HG02885 (cell line): Measurements from ENCODE around the gene TICRR.
A peak's percentile ranks its signal among the peaks of the same experiment; 100 is the strongest.
"Not testable (repeated sequence)": the region's sequence is repeated elsewhere in the genome, so short reads cannot be mapped to it uniquely, and the experiment has no call there.

Experiments
- ATAC-seq: cut with Tn5 transposase; IDR thresholded peaks from one replicate; pipeline ENCODE4 v1.9.1; 2021; ENCODE audit warnings: mild to moderate bottlenecking; ENCODE audit not compliant: unreplicated experiment, poor library complexity

Gene TICRR, protein sequence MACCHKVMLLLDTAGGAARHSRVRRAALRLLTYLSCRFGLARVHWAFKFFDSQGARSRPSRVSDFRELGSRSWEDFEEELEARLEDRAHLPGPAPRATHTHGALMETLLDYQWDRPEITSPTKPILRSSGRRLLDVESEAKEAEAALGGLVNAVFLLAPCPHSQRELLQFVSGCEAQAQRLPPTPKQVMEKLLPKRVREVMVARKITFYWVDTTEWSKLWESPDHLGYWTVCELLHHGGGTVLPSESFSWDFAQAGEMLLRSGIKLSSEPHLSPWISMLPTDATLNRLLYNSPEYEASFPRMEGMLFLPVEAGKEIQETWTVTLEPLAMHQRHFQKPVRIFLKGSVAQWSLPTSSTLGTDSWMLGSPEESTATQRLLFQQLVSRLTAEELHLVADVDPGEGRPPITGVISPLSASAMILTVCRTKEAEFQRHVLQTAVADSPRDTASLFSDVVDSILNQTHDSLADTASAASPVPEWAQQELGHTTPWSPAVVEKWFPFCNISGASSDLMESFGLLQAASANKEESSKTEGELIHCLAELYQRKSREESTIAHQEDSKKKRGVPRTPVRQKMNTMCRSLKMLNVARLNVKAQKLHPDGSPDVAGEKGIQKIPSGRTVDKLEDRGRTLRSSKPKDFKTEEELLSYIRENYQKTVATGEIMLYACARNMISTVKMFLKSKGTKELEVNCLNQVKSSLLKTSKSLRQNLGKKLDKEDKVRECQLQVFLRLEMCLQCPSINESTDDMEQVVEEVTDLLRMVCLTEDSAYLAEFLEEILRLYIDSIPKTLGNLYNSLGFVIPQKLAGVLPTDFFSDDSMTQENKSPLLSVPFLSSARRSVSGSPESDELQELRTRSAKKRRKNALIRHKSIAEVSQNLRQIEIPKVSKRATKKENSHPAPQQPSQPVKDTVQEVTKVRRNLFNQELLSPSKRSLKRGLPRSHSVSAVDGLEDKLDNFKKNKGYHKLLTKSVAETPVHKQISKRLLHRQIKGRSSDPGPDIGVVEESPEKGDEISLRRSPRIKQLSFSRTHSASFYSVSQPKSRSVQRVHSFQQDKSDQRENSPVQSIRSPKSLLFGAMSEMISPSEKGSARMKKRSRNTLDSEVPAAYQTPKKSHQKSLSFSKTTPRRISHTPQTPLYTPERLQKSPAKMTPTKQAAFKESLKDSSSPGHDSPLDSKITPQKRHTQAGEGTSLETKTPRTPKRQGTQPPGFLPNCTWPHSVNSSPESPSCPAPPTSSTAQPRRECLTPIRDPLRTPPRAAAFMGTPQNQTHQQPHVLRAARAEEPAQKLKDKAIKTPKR (N-terminal part only)

DNA sequence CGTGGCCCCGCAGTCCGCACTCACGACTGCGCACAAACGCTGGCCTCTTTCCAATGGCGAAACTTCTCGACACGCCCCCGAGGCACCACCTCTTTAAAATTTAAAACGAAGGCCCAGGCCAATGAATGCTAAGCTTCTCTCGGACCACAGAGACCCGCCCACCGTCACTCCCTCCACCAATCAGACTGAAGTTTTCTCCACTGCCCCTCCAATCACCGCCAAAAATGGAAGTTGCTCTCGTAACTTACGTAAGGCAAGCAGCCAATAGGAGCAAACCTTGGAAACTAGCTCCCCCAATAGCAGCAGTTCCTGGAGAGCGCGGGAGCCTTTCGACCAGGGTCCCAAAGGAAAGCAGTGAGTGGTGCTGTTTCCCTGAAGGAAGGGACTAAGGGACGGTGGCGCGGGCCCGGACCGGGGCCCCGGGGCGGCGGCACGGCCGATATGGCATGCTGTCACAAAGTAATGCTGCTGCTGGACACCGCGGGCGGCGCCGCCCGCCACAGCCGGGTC lies at the start of gene TICRR:
Gene TICRR (plus strand): TSS at position 324 of the 510 bp plus-strand sequence. CDS start 118 bp downstream, at position 442.
- ATAC-seq, result peak; percentile 94

DNA sequence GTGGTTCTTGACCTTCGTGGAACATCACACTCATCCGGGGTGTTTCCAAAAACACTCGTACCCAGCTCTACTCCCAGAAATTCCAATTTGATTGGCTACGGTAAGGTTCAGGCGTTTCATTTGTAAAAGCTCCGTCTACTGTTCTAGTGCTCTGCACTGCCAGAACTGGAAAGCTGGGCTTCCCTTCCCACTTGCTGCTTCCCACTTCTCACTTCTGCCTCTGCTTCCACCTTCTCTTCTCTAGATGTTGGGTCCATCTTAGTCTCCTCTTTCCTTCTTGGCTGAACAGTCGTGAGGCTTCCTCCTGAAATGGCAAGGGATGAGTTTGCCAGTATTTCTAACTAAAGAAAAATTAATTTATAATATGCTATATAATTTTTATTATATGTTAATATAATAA lies 49.1 kb upstream of the TICRR start:
- ATAC-seq, result no peak

DNA sequence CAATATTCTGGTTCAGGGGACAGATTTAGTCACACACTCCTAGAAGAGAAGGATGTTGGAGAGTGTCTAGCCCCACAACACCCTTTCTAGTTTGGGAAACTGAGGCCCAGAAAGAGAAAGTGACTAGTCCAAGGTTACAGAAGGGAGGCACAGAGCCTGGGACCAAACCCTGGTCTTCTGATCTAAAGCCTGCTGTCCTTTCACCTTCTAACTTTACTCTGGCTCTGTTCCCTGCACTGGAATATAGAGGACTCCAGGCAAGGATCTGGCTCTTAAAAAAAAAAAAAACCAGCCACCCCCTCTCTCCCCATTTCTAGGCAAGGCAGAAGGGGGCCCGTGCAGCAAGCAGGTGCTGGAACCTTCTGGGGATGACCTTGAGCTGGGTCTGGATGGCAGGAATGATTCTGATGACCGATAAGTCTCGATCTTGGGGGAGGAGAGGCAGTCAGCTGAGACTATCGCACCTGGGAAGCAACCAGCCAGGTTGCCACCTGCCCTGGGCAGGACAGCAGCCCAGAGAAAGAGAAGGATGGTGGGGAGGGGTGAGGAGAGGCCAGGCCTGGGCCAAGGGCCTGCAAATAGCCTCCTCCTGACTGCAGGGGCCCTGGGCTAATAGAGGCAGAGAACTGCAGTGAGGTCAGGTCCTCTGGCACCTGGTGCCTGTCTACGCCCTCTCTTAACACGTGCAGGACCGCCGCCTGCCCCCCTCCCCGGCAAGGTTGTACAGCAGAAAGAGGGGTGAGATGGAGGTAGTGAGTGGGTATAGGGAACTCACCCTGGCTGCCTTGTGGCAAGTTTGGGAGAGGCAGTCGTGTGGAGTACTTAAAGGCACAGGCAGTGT lies 48.4 kb upstream of the TICRR start:
- ATAC-seq, result no peak

DNA sequence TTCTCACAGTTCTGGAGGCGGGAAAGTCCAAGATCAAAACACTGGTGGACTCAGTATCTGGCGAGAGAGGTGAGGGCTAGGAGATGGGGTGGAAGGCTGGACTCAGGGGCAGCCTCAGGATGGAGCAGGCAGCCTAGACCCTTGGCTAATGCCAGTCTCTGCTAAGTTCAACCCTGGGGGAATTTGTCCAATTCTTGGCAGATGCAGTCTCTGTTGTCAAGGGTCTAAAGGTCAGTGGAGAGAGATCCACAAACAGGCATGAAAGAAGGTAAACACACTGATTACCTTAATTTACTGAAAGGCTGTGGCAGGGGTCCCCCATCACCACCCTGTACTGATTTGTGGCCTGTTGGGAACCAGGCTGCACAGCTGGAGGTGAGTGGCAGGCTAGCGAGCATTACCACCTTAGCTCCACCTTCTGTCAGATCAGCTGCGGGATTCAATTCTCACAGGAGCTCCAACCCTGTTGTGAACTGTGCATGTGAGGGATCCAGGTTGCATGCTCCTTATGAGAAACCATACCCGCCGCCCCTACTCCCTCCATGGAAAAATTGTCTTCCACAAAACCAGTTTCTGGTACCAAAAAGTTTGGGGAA lies 46.4 kb upstream of the TICRR start:
- no peak for ATAC-seq

DNA sequence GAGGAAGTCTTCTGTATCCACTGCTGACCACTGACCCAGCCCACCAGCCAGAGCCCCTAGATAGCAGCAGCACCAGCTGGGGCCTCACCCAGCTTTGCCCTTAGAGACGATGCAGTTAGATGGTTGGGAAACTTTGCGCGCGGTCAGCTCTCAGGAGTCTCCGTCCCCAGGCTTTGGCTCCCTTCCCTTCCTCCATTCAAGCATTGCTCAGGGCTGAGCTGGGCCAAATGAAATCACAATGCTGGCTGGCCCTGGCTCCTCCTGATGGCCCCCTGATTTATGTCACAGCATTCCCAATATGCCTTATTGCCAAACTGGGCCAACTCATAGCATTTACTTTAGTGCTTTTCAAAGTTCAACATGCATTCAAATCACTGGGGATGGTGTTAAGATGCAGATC lies 44.3 kb upstream of the TICRR start:
- ATAC-seq, result no peak

DNA sequence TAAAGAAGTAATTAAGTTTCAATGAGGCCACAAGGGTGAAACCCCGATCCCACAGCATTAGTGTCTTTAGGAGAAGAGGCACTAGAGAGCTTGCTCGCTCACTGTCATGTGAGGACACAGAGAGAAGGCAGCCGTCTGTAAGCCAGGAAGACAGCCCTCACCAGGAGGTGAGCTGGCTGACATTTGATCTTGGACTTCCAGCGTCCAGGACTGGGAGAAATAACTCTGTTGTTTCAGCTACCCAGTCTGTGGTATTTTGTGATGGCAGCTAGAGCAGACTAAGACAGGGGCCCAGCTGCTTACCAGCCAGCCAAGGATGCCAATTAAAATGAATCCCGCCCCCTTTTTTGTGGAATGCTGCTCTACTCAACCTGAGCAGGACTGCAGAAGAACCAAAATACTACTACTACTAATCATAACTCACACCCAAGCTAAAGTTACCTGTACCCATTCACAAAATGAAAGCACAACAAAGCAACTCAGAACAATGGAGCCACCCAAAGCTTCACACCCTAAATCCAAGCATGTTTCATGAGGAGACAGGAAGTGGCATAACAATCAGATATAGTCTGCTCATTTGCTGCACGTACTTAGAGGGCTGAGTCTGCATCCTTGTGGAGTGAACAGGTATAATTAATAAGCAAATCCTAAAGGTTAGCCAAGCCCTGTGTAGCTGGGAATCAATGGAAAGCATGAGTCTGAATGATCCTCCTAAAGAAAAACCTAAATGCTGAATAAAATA lies 43.3 kb upstream of the TICRR start:
- ATAC-seq, result no peak

DNA sequence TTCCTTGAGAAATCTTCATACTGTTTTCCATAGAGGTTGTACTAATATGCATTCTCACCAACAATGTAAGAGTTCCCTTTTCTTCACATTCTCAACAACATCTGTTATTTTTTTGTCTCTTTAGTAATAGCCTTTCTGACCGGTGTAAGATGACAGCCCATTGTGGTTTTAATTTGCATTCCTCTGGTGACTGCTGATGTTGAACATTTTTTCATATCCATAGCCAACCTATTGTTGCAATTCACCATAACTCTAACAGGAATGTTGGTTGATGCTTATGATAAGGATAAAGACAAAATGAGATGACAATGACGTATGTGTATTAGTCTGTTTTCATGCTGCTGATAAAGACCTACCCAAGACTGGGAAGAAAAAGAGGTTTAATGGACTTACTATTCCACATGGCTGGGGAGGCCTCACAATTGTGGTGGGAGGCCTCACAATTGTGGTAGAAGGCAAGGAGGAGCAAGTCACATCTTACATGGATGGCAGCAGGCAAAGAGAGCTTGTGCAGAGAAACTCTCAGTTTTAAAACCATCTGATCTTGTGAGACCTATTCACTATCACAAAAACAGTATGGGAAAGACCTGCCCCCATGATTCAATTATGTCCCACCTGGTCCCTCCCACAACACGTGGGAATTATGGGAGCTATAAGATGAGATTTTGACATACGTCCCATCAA lies 41.3 kb upstream of the TICRR start:
- no peak for ATAC-seq

DNA sequence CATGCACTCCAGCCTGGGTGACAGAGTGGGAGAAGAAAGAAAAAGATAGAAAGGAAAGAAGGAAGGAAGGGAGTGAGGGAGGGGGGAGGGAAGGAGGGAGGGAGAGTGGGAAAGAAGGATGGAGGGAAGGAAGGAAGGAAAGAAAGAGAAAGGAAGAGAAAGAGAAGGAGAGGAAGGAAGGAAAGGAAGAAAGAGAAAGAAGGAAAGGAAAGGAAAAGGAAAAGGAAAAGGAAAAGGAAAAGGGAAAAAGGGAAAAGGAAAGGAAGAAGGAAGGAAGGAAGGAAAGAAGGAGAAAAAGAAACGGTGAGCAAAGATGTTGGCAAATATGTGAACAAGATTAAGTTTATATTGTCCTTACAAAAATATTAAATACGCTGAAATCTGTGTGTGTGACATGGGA lies 36.2 kb upstream of the TICRR start:
- no peak for ATAC-seq

DNA sequence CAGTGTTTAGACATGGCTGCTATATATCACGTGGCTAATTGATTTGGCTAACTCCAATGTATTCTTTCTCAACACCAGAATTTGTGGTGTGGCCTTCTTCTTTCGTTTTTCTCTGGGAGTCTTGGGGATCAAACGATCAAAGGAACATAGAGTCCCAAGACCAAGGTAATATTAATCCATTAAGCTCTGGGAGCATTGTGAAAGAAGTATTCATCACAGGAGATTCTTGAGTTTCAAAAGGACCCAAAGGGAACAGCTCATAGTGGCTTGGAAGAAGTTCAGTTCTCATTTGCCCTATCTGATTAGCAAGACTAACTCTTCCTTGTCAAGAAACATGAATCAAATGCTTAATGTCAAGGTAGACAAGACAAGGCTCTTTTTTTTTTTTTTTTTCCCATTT lies 32.9 kb upstream of the TICRR start:
- no peak for ATAC-seq

DNA sequence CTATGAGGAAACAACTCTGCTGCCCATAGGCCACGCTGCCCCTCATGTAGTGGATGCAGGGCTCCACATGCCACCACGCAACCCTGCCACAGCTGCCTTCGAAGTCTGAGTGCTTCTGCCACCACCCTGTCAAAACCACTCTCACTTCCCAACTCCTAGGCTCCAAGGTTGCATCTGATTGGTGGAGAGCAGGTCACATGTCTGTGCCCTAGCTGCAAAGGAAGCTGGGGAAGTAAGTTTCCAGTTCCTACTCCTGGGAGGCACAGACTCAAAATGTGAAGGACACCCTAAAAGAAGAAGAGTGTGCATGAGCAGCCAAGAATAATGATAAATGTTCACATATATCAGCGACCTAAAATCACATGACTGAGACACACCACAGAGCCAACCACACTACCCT lies 31.9 kb upstream of the TICRR start:
- no peak for ATAC-seq

DNA sequence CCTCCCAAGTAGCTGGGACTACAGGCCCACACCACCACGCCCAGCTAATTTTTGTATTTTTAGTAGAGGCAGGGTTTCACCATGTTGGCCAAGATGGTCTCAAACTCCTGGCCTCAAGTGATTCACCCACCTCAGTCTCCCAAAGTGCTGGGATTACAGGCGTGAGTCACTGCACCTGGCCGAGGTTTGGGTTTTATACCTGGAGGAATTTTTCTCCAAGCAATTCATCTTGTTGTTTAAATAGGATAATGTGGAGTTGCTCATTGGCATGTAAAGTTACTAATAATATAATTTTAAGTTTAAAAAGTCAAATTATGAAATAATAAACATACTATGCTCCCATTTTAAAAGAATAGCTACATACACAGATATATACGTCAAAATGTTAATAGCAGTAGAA lies 26.1 kb upstream of the TICRR start:
- ATAC-seq, result not testable (repeated sequence)

DNA sequence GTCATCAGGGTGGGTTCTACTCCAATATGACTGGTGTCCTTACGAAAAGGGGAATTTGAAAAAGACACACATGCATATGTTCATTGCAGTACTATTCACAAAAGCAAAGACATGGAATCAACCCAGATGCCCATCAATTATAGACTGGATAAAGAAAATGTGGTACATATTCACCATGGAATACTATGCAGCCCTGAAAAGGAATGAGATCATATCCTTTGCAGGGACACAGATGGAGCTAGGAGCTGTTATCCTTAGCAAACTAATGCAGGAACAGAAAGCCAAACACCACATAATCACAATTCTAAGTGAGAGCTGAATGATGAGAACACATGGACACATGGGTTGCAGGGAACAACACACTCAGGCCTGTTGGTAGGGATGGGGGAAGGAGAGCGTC lies 24.8 kb upstream of the TICRR start:
- ATAC-seq, result no peak

DNA sequence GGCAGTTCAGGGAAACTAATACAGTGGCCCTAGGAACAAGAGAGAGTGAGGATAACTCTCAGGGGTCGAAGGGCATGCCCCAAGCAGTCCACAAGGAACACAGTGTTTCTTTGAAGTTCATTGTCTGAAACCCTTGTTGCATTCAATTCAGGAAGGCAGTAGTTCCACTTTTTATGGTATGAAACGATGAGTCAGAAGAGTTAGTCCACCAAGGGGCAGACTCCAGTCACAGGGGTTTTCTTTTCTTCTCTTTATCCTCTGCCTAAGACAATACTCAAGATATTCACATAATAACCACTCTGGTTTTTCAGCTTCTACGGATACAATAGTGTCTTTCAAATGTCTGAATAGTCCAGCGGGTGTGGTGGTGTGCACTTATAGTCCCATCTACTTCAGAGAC lies 23.7 kb upstream of the TICRR start:
- ATAC-seq, result peak; percentile 52

DNA sequence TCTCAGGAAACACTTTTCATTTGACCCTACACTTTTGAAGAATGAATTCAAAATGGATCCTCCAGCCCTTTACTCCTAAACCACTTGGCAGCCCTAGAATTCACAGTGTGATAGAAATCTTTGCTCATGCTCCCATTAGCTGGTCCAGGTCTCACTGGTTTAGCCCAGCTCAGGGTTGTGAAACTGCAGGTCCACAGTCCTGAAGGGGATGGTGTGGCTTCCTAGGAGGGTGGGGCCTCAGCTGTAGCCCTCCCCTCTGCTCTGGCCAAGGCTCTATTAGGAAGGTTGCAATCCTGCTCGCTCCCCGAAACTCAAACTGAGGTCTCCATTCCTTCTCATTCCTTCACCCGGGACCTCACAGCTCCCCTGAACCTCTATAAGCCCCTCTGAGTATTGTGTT lies 21.6 kb upstream of the TICRR start:
- no peak for ATAC-seq

DNA sequence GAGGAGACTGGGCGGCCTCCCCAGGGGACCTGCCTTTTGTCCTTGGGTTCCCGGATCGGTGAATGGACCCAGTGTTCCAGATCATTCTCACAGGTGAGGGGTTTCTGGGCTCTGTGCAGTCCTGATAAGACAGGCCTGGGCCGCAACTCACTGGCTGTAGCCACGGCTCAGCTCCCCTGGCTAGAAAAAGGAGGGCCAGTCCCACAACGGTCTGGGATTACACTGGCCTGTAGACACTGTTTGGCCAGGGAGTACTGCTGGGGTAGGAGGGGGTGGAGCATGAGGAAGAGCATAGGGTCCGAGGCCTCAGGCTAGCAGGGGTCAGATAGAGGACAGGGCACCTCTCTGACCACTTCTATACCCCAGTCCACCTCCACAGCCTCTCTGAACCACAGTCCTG lies 21.0 kb upstream of the TICRR start:
- no peak for ATAC-seq

DNA sequence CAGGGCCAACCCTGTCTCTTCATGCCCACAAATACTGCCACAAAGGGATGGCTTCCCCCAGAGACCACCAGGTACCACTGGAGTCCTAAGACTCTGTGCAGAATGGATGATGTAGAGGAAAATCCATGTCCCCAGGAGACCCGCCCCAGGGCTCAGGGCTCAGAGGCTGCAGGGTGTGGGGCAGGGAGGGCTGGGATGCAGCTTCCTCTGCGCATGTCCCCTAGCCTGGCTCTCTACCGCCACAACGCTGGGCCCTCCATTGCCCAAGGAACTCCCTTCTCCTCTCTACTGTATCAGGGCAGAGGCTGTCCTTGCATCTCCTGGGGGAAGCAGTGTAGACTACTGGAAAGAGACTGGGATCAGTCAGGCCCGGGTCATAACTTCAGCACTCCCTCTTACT lies 19.5 kb upstream of the TICRR start:
- no peak for ATAC-seq

DNA sequence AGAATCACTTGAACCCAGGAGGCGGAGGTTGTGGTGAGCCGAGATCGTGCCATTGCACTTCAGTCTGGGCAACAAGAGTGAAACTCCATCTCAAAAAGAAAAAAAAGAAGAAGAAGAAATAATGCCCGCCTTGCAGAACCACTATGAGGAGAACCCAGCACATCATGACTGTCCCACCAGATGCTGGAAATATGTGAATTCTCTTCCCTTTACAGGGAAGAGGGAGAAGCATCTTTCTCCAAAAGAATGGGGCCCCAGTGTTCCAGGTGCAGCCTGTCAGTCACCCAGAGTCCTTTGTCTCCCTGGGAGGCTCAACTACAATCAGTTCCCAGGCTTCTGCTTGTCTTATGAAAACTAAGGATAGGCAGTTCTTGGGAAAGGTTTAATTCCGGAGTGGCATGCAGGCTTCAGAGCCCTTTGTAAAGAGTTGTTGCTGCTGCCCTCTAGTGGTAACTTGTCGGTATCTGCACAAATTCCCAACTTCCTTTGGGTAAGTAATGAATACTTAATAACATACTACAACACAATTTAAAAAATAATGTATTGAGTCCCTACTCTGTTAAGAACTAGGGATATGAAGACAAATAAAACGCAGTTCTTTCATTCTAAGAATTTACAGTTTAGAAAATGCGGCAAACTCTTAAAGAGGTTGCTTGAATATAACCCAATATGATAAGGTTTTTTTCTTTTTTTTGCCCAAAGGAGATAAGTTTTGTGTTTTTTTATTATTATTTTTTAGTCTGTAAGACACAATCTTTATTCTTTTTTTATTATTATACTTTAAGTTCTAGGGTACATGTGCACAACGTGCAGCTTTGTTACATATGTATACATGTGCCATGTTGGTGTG lies 18.6 kb upstream of the TICRR start:
- ATAC-seq, result no peak
